Dedifferentiated amniotic fluid mesenchymal stem cell (primary cell): ENCODE measurements around the gene ACADSB.
A peak's percentile ranks its signal among the peaks of the same experiment; 100 is the strongest.

ENCODE experiments used
- DNase-seq: peaks from one replicate; pipeline ENCODE4 v3.0.0-alpha.2; 2016; ENCODE audit errors: extremely low spot score

Gene ACADSB

GRCh38 chr10:123038782-123039631, 30.2 kb downstream of the ACADSB start:
- no peak for DNase-seq

- no peak for DNase-seq
These were observed 30.8 kb downstream of the ACADSB start for GRCh38 chr10:123039632-123039930.

- DNase-seq: no peak
These were observed 34.1 kb downstream of the ACADSB start for GRCh38 chr10:123042708-123043408.

GRCh38 chr10:123043409-123043925, 34.7 kb downstream of the ACADSB start:
- peak; percentile 55 for DNase-seq

- DNase-seq: no peak
These were observed 35.6 kb downstream of the ACADSB start for GRCh38 chr10:123044391-123044790.

GRCh38 chr10:123045961-123046731, 37.3 kb downstream of the ACADSB start:
- no peak for DNase-seq

- DNase-seq: no peak
These were observed 49.2 kb downstream of the ACADSB start for GRCh38 chr10:123057968-123058367.

GRCh38 chr10:123061865-123062264, 53.1 kb downstream of the ACADSB start:
- no peak for DNase-seq

- DNase-seq: no peak
These were observed 53.9 kb downstream of the ACADSB start for GRCh38 chr10:123062726-123063125.

- no peak for DNase-seq
These were observed 59.5 kb downstream of the ACADSB start for GRCh38 chr10:123068087-123068853.

GRCh38 chr10:123069246-123069986, 60.6 kb downstream of the ACADSB start:
- no peak for DNase-seq

- no peak for DNase-seq
These were observed 64.4 kb downstream of the ACADSB start for GRCh38 chr10:123073187-123073586.

GRCh38 chr10:123074215-123074614, 65.4 kb downstream of the ACADSB start:
- DNase-seq: no peak

GRCh38 chr10:123081896-123082295, 73.1 kb downstream of the ACADSB start:
- no peak for DNase-seq

GRCh38 chr10:123083811-123084210, 75.0 kb downstream of the ACADSB start:
- no peak for DNase-seq

- DNase-seq: no peak
These were observed 77.5 kb downstream of the ACADSB start for GRCh38 chr10:123086281-123086680.

- DNase-seq: no peak
These were observed 78.5 kb downstream of the ACADSB start for GRCh38 chr10:123087348-123087747.

GRCh38 chr10:123087786-123088185, 79.0 kb downstream of the ACADSB start:
- no peak for DNase-seq

GRCh38 chr10:123092635-123093414, 84.0 kb downstream of the ACADSB start:
- DNase-seq: no peak

GRCh38 chr10:123093489-123093888, 84.7 kb downstream of the ACADSB start:
- no peak for DNase-seq
